OCI-LY7 (cell line): ENCODE results near the gene SLMAP. TPM values are rescaled to one million over a fixed set of nuclear protein-coding genes. Genes with fewer than 3 reads are reported as not detected.

Experiments
- BruUV-seq: library from RNA; stranded (reverse); fragments of 400-500 nt; replicated peaks from 2 replicates; lab custom pipeline; 2021; lab: Mats Ljungman, UMichigan
- CTCF ChIA-PET: fragments of 300-600 bp; sonication (Branson Sonifier 250); formaldehyde crosslinking; loops from one replicate; lab custom pipeline; 2022; ENCODE audit warnings: antibody characterized with exemption; ENCODE audit not compliant: unreplicated experiment; lab: Charles Lee
- POLR2A ChIA-PET: fragments of 300-600 bp; sonication (Branson Sonifier 250); formaldehyde crosslinking; loops from one replicate; lab custom pipeline; 2022; ENCODE audit warnings: antibody characterized with exemption; lab: Charles Lee
- DNase-seq: peaks from one replicate; pipeline ENCODE4 v3.0.0-alpha.2; 2015; ENCODE audit warnings: low spot score
- H2AFZ ChIP-seq: fragments of 200-600 bp; sonication (generic), shearing (Covaris generic); 2 replicates; pipeline ENCODE4 v1.6.1; 2014; ENCODE audit warnings: mild to moderate bottlenecking, antibody characterized with exemption, low read length, moderate library complexity
- H3K27ac ChIP-seq: fragments of 200-600 bp; sonication (generic); 2 replicates; pipeline ENCODE4 v1.5.1; 2014; ENCODE audit warnings: mixed run types, low read depth, mild to moderate bottlenecking, moderate library complexity, low read length, inconsistent platforms; ENCODE audit not compliant: poor library complexity, severe bottlenecking
- H3K36me3 ChIP-seq: fragments of 200-600 bp; sonication (generic); 2 replicates; pipeline ENCODE4 v1.6.1; 2014; ENCODE audit warnings: mild to moderate bottlenecking, antibody characterized with exemption, low read length, moderate library complexity, mixed read lengths; ENCODE audit not compliant: insufficient read depth
- H3K4me1 ChIP-seq: fragments of 200-600 bp; sonication (generic); 2 replicates; pipeline ENCODE4 v1.5.1; 2014; ENCODE audit warnings: mild to moderate bottlenecking, low read length; ENCODE audit not compliant: insufficient read depth, poor library complexity, severe bottlenecking
- H3K4me2 ChIP-seq: fragments of 200-600 bp; sonication (generic); 2 replicates; pipeline ENCODE4 v1.6.1; 2014; ENCODE audit warnings: mild to moderate bottlenecking, low read length
- H3K4me3 ChIP-seq: fragments of 200-600 bp; sonication (generic); 2 replicates; pipeline ENCODE4 v1.5.1; 2014; ENCODE audit warnings: mild to moderate bottlenecking, low read depth, low read length; ENCODE audit not compliant: poor library complexity, severe bottlenecking
- H3K79me2 ChIP-seq: fragments of 200-600 bp; sonication (generic); 2 replicates; pipeline ENCODE4 v1.6.1; 2016; ENCODE audit warnings: low read depth, mild to moderate bottlenecking, low read length, moderate library complexity, mixed read lengths; ENCODE audit not compliant: insufficient read depth
- H3K9me2 ChIP-seq: fragments of 200-600 bp; sonication (generic); 2 replicates; pipeline ENCODE4 v1.6.1; 2016; ENCODE audit warnings: mild to moderate bottlenecking, low read length, mixed read lengths; ENCODE audit not compliant: insufficient read depth
- H3K9me3 ChIP-seq: fragments of 200-600 bp; sonication (generic); 2 replicates; pipeline ENCODE4 v1.6.1; 2014; ENCODE audit warnings: mild to moderate bottlenecking, mixed run types, low read length, mixed read lengths
- H4K20me1 ChIP-seq: fragments of 200-600 bp; sonication (generic); 2 replicates; pipeline ENCODE4 v1.6.1; 2014; ENCODE audit warnings: mild to moderate bottlenecking, antibody characterized with exemption, low read length, moderate library complexity, mixed read lengths; ENCODE audit not compliant: insufficient read depth
- EZH2phosphoT487 ChIP-seq: fragments of 200-600 bp; sonication (generic); IDR thresholded peaks from 2 replicates; pipeline ENCODE4 v1.6.1; 2018; ENCODE audit warnings: low read depth, borderline replicate concordance, mild to moderate bottlenecking, mixed run types, antibody characterized with exemption, low read length, moderate library complexity, mixed read lengths
- intact Hi-C: fragments of 100-400 bp; cut with micrococcal nuclease; formaldehyde crosslinking; loops from one replicate; pipeline ENCODE4 v1.10.0; 2022; ENCODE audit not compliant: unreplicated experiment
- total RNA-seq, 2 experiments: library from RNA; depleted of rRNA in 1 of 2; stranded (reverse); fragments of >200 nt in 1 of 2; shearing (Covaris generic) in 1 of 2; gene quantifications; 2 replicates each; pipeline ENCODE4 v1.2.3, GENCODE V29; 2014 to 2022
- TF ChIP-seq, protein P1 (sequence below): fragments of 200-600 bp; sonication (generic); conservative IDR thresholded peaks from 2 replicates; pipeline ENCODE4 v1.5.1; 2014; ENCODE audit warnings: mild to moderate bottlenecking, antibody characterized with exemption, low read length, moderate library complexity, mixed read lengths

Gene SLMAP
- total RNA-seq, 2 experiments from 2014 or later = 41.6 to 68.4 TPM

DNA sequence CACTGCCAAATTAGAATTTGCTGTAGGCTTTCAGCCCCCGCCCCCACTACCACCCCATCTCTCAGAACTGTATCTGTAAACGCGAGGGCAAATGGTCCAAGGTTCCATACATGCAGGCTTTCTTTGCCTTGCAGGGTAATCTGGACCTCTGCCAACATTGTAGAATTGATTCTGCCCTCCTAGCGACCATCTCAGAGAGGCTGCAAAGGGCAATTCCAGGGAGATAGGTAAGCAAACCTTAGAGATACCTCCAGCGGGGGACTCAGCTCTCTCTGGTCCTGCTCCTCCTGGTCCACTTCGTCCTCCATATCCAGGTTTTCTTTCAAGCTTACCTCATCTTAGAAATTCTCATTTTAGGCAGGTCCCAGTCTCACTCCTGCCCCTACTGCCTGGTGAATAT, 64.4 kb downstream of the SLMAP start:
- ChIA-PET POLR2A (no interaction called here), CTCF (no interaction called here)
- H4K20me1 ChIP-seq = 0 out of 2 replicates have a peak, but pooled peaks cover 23% of the 10 kb centered on the region
- H3K4me3 ChIP-seq = no peak overlapping the region
- H3K9me2 ChIP-seq = no peaks in the 10 kb centered on the region
- TF ChIP-seq, protein P1, sequence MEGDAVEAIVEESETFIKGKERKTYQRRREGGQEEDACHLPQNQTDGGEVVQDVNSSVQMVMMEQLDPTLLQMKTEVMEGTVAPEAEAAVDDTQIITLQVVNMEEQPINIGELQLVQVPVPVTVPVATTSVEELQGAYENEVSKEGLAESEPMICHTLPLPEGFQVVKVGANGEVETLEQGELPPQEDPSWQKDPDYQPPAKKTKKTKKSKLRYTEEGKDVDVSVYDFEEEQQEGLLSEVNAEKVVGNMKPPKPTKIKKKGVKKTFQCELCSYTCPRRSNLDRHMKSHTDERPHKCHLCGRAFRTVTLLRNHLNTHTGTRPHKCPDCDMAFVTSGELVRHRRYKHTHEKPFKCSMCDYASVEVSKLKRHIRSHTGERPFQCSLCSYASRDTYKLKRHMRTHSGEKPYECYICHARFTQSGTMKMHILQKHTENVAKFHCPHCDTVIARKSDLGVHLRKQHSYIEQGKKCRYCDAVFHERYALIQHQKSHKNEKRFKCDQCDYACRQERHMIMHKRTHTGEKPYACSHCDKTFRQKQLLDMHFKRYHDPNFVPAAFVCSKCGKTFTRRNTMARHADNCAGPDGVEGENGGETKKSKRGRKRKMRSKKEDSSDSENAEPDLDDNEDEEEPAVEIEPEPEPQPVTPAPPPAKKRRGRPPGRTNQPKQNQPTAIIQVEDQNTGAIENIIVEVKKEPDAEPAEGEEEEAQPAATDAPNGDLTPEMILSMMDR = no peak
- H3K36me3 ChIP-seq = no peaks in the 10 kb centered on the region
- no peak overlapping the region for H2AFZ ChIP-seq
- H3K4me2 ChIP-seq = no peak overlapping the region
- no peak for DNase-seq
- H3K4me1 ChIP-seq = peaks cover 4% of the 10 kb centered on the region
- intact Hi-C loops = no loop called here
- no TSS peak for BruUV-seq
- no peak overlapping the region for H3K27ac ChIP-seq
- H3K79me2 ChIP-seq = peaks cover 31% of the 10 kb centered on the region; the same call in 1 of the 2 replicates
- no peaks in the 10 kb centered on the region for H3K9me3 ChIP-seq

- no TSS peak for BruUV-seq
- Histone ChIP-seq H3K36me3 (no peaks in the 10 kb centered on the region), H2AFZ (no peak overlapping the region), H3K9me3 (no peaks in the 10 kb centered on the region), H3K79me2 (peaks cover 35% of the 10 kb centered on the region; the same call in 1 of the 2 replicates), H3K4me1 (peaks cover 7% of the 10 kb centered on the region), H3K9me2 (no peaks in the 10 kb centered on the region), H4K20me1 (0 out of 2 replicates have a peak, but pooled peaks cover 22% of the 10 kb centered on the region), H3K4me3 (no peak overlapping the region), H3K4me2 (no peak overlapping the region), H3K27ac (no peak overlapping the region)
- no peak for DNase-seq
- TF ChIP-seq, protein P1 = no peak
- TF ChIP-seq EZH2phosphoT487 = no peak
- intact Hi-C loops = no loop called here
- POLR2A ChIA-PET = interaction anchor here (1.3 kb wide), 1 partner anchor 9 kb away, joined by 3 read pairs; no protein-coding TSS in a partner anchor
- CTCF ChIA-PET = no interaction called here
These were observed 65.7 kb downstream of the SLMAP start for GRCh38 chr3:57821765-57822164.

- Histone ChIP-seq H4K20me1 (0 out of 2 replicates have a peak, but pooled peaks cover 16% of the 10 kb centered on the region), H3K36me3 (no peaks in the 10 kb centered on the region), H3K4me1 (peaks cover 15% of the 10 kb centered on the region), H3K4me2 (no peak overlapping the region), H2AFZ (no peak overlapping the region), H3K27ac (no peak overlapping the region), H3K9me2 (no peaks in the 10 kb centered on the region), H3K79me2 (peaks cover 29% of the 10 kb centered on the region; the same call in 1 of the 2 replicates), H3K4me3 (no peak overlapping the region), H3K9me3 (no peaks in the 10 kb centered on the region)
- no peak for TF ChIP-seq EZH2phosphoT487
- TF ChIP-seq, protein P1 = no peak
- no peak for DNase-seq
- CTCF ChIA-PET = no interaction called here
- POLR2A ChIA-PET = interaction anchor here (1.3 kb wide), 1 partner anchor 8 kb away, joined by 3 read pairs; no protein-coding TSS in a partner anchor
- BruUV-seq = no TSS peak
- intact Hi-C loops = no loop called here
These were observed 66.6 kb downstream of the SLMAP start for GRCh38 chr3:57822686-57823085.
